Upper lobe of left lung (tissue), 6 donors: Measurements from ENCODE around the gene MTPN. TPM values are rescaled to one million over a fixed set of nuclear protein-coding genes. Genes with fewer than 3 reads are reported as not detected.

Experiments
- ATAC-seq, 2 donors: fragments of 200-7000 bp; cut with Tn5 transposase; one replicate each; pipeline ENCODE4 v1.9.1; 2022; ENCODE audit warnings: mild to moderate bottlenecking in 2 of 2, moderate library complexity in 2 of 2; ENCODE audit not compliant: low FRiP score in 2 of 2
- DNase-seq, 2 donors: peaks; one replicate each; pipeline ENCODE4 v3.0.0-alpha.2; 2019 to 2020
- H3K27ac ChIP-seq, 4 donors: fragments of 200-600 bp; sonication (generic); one replicate each; pipeline ENCODE4 v1.5.1; 2016 to 2019
- H3K27me3 ChIP-seq, 4 donors: fragments of 200-600 bp; sonication (generic); one replicate each; pipeline ENCODE4 v1.5.1; 2017 to 2019
- H3K36me3 ChIP-seq, 4 donors: fragments of 200-600 bp; sonication (generic); one replicate each; pipeline ENCODE4 v1.5.1; 2016 to 2019
- H3K4me1 ChIP-seq, 4 donors: fragments of 200-600 bp; sonication (generic); one replicate each; pipeline ENCODE4 v1.5.1; 2018 to 2019
- H3K4me3 ChIP-seq, 4 donors: fragments of 200-600 bp; sonication (generic); one replicate each; pipeline ENCODE4 v1.5.1; 2017 to 2019; ENCODE audit warnings: mild to moderate bottlenecking in 2 of 4, moderate library complexity in 1 of 4
- H3K9me3 ChIP-seq, 4 donors: fragments of 200-600 bp; sonication (generic); one replicate each; pipeline ENCODE4 v1.5.1; 2018 to 2019
- EP300 ChIP-seq, 4 donors: sonication (generic); formaldehyde crosslinking; IDR thresholded peaks; one replicate each; pipeline ENCODE4 v1.5.1; 2017; ENCODE audit warnings: antibody characterized with exemption in 4 of 4, control low read depth in 2 of 4
- POLR2A ChIP-seq, 4 donors: fragments of 450-650 bp; IDR thresholded peaks; one replicate each; pipeline ENCODE4 v1.5.1; 2016 to 2017; ENCODE audit warnings: antibody characterized with exemption in 4 of 4, mild to moderate bottlenecking in 2 of 4
- POLR2AphosphoS5 ChIP-seq, 2 donors: sonication (generic); formaldehyde crosslinking; IDR thresholded peaks; one replicate each; pipeline ENCODE4 v1.5.1; 2017; ENCODE audit warnings: antibody characterized with exemption in 2 of 2
- WGBS, 2 donors: methylation state at CpG; one replicate each; pipeline ENCODE4 v1.1.5; 2017 to 2018; 5-methylcytosine and 5-hydroxymethylcytosine counted together
- total RNA-seq, 6 donors: library from RNA; depleted of rRNA in 4 of 6; stranded (reverse); fragments of >200 nt in 4 of 6; gene quantifications; one replicate each; pipeline versions ENCODE4 v1.1.0 to v1.2.1, GENCODE V29; 2016 to 2021
- TF ChIP-seq, protein P1 (sequence below), 6 experiments: fragments of 450-650 bp in 4 of 6; fragments of 200-600 bp in 2 of 6; sonication (generic) in 2 of 6; IDR thresholded peaks; one replicate each; pipeline ENCODE4 v1.5.1; 2016 to 2019; ENCODE audit warnings: antibody characterized with exemption in 6 of 6
- donor health status: DM: no; HTN: no; CAD: no; lungs with moderate emphysema.
- donor health status: DM: no; HTN: yes; CAD: no; lungs with severe emphysema.

The MTPN gene
- total RNA-seq, 6 donors from 2014 or later, result 34.2 to 145 (median 87.3) TPM

DNA sequence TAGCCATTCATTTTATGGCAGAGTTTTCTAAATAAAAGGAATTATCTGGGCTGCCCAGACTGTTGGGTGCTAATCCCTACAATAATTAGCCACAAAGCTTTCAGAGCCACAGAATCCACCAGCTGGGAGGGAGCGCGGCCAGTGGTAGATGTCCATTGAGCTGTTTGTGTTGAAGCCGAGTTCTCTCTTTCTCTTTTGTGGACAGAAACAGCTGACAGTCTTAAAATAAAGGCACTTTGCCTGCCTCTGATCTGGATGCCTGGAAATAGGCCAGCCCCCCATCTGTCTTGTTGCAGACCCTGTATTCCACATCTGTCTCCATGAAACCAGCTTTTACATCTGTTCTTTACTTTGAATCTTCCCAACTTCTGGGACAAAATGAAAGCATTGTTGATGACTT, 66.1 kb downstream of the MTPN start:
- ATAC-seq, result no peak
- H3K9me3 ChIP-seq, result no peaks in the 10 kb centered on the region
- H3K27ac ChIP-seq, result no peak overlapping the region
- H3K27me3 ChIP-seq, result no peaks in the 10 kb centered on the region
- WGBS, 2 donors, result 72 to 77% methylated on average over 3 of the region's 3 CpGs
- H3K4me3 ChIP-seq, result no peak overlapping the region
- no peaks in the 10 kb centered on the region for H3K4me1 ChIP-seq
- no peaks in the 10 kb centered on the region for H3K36me3 ChIP-seq
- DNase-seq, result no peak
- TF ChIP-seq, protein P1, sequence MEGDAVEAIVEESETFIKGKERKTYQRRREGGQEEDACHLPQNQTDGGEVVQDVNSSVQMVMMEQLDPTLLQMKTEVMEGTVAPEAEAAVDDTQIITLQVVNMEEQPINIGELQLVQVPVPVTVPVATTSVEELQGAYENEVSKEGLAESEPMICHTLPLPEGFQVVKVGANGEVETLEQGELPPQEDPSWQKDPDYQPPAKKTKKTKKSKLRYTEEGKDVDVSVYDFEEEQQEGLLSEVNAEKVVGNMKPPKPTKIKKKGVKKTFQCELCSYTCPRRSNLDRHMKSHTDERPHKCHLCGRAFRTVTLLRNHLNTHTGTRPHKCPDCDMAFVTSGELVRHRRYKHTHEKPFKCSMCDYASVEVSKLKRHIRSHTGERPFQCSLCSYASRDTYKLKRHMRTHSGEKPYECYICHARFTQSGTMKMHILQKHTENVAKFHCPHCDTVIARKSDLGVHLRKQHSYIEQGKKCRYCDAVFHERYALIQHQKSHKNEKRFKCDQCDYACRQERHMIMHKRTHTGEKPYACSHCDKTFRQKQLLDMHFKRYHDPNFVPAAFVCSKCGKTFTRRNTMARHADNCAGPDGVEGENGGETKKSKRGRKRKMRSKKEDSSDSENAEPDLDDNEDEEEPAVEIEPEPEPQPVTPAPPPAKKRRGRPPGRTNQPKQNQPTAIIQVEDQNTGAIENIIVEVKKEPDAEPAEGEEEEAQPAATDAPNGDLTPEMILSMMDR (IDR thresholded peaks at IDR 0.05), result no peak
- TF ChIP-seq POLR2AphosphoS5 (IDR thresholded peaks at IDR 0.05) (no peak), POLR2A (IDR thresholded peaks at IDR 0.05) (no peak), EP300 (IDR thresholded peaks at IDR 0.05) (no peak)

- H3K4me3 ChIP-seq, result no peak overlapping the region
- WGBS, 2 donors, result 76 to 81% methylated on average over 2 of the region's 2 CpGs
- no peaks in the 10 kb centered on the region for H3K27me3 ChIP-seq
- TF ChIP-seq EP300 (IDR thresholded peaks at IDR 0.05) (no peak), POLR2A (IDR thresholded peaks at IDR 0.05) (no peak), POLR2AphosphoS5 (IDR thresholded peaks at IDR 0.05) (no peak)
- TF ChIP-seq, protein P1 (IDR thresholded peaks at IDR 0.05), result no peak
- H3K36me3 ChIP-seq, result no peaks in the 10 kb centered on the region
- ATAC-seq (no peak), DNase-seq (no peak)
- no peak overlapping the region for H3K27ac ChIP-seq
- H3K9me3 ChIP-seq, result no peaks in the 10 kb centered on the region
- no peaks in the 10 kb centered on the region for H3K4me1 ChIP-seq
Observed at GRCh38 chr7:135910393-135911036, 66.6 kb downstream of the MTPN start.

GRCh38 chr7:135905858-135906257, 71.3 kb downstream of the MTPN start:
- no peak overlapping the region for H3K27ac ChIP-seq
- H3K27me3 ChIP-seq, result no peaks in the 10 kb centered on the region
- WGBS, 2 donors, result 88 to 92% methylated on average over 4 of the region's 4 CpGs
- no peaks in the 10 kb centered on the region for H3K9me3 ChIP-seq
- ATAC-seq, result no peak
- H3K4me3 ChIP-seq, result no peak overlapping the region
- H3K4me1 ChIP-seq, result no peaks in the 10 kb centered on the region
- H3K36me3 ChIP-seq, result no peaks in the 10 kb centered on the region
- TF ChIP-seq POLR2AphosphoS5 (IDR thresholded peaks at IDR 0.05), result no peak
- TF ChIP-seq, protein P1 (IDR thresholded peaks at IDR 0.05), result no peak
- no peak for TF ChIP-seq EP300 (IDR thresholded peaks at IDR 0.05)
- TF ChIP-seq POLR2A (IDR thresholded peaks at IDR 0.05), result no peak
- no peak for DNase-seq

- Histone ChIP-seq H3K4me1 (no peaks in the 10 kb centered on the region), H3K36me3 (no peaks in the 10 kb centered on the region), H3K4me3 (no peak overlapping the region), H3K27me3 (no peaks in the 10 kb centered on the region), H3K27ac (no peak overlapping the region), H3K9me3 (no peaks in the 10 kb centered on the region)
- peak in 1 of 2 donors; percentile 23 for ATAC-seq
- no peak for TF ChIP-seq POLR2AphosphoS5 (IDR thresholded peaks at IDR 0.05)
- no peak for TF ChIP-seq EP300 (IDR thresholded peaks at IDR 0.05)
- no peak for TF ChIP-seq POLR2A (IDR thresholded peaks at IDR 0.05)
- TF ChIP-seq, protein P1 (IDR thresholded peaks at IDR 0.05), result no peak
- no peak for DNase-seq
- WGBS, 2 donors, result 76 to 88% methylated on average over 4 of the region's 4 CpGs
Observed at GRCh38 chr7:135905355-135905754, 71.8 kb downstream of the MTPN start.

DNA sequence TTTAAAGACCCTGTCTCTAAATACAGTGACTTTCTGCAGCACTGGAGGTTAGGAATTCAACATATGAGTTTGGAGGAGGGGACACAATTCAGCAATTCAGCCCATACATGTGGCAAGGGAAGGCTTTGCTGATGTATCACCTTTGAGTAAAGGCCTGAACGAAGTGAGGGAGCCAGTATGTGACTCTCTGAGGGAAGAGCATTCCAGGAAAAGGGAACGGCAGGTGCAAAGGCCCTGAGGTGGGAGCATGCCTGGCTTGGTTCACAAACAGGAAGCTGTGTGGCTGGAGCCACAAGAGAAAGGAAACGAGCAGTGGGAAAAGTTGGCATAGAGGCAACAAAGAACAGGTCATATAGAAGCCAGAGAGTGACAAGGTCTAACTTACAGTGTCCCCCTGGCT, 72.9 kb downstream of the MTPN start:
- DNase-seq (no peak), ATAC-seq (no peak)
- WGBS, 2 donors, result 65 to 78% methylated on average over 3 of the region's 3 CpGs

More for the DNA sequence above, 72.9 kb downstream of the MTPN start:
- Histone ChIP-seq H3K4me3 (no peak overlapping the region), H3K27ac (no peak overlapping the region), H3K27me3 (no peaks in the 10 kb centered on the region), H3K4me1 (no peaks in the 10 kb centered on the region), H3K36me3 (no peaks in the 10 kb centered on the region), H3K9me3 (no peaks in the 10 kb centered on the region)
- TF ChIP-seq POLR2AphosphoS5 (IDR thresholded peaks at IDR 0.05) (no peak), POLR2A (IDR thresholded peaks at IDR 0.05) (no peak), EP300 (IDR thresholded peaks at IDR 0.05) (no peak)
- TF ChIP-seq, protein P1 (IDR thresholded peaks at IDR 0.05), result no peak
